ENCODE results near the gene GNA14.
A peak's percentile ranks its signal among the peaks of the same experiment; 100 is the strongest.
"Not testable (repeated sequence)": the region's sequence is repeated elsewhere in the genome, so short reads cannot be mapped to it uniquely, and the experiment has no call there.

GNA14 gene

DNA sequence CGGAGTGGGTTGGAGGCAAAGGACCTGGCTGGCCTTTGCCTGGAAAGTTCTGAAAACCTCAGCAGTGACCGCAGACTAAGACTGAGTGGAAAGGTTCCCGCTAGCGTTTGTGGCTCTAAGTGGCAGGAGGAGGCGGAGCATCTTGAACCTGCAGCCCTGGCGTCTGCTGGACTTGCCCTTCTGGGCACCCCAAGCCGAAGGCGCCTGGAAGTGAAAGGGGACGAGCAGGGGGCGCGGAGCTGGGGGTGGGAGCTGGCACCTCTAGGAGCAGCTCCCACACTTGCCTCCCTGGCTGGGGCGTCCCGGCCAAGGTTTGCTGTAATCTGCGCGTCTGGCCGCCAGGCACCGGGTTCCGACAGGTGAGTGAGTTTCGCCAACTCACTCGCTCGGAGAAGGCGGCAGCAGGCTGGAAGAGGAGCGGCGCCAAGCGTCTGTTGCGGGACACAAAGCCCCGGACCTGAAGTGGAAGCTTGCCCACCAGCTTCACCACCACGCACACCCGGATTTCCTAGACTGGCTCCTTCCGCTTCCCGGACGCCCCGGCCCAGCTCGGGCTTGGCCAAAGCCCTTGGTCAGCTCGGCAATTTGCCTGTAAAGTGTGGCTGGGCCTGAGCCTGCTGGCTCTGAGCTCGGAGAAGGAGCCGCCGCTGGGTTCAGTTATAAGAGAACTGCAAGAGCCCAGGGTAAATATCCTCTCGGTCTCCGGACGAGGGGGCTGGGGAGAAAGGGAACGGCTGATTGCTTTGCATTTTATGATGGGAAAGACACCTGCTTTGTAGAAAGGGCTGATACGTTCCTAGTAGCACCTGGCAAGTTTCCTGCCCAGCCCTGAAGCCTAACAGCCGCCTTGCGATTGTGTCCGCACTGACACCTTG lies at the start of gene GNA14:
TSS of gene GNA14 (minus strand) at position 89 of the 875 bp plus-strand sequence. CDS start 529 bp downstream, outside the sequence.
- no peak within 1 kb of the TSS for H3K27ac Mint-ChIP-seq
- H3K4me3 Mint-ChIP-seq: peak within 1 kb of the TSS; percentile 60
- H3K9me3 Mint-ChIP-seq: no peaks in the 10 kb centered on the region
- H3K27me3 Mint-ChIP-seq: peaks cover 27% of the 10 kb centered on the region
- H3K36me3 Mint-ChIP-seq: no peaks in the 10 kb centered on the region
- H3K4me1 Mint-ChIP-seq: peaks cover 16% of the 10 kb centered on the region

DNA sequence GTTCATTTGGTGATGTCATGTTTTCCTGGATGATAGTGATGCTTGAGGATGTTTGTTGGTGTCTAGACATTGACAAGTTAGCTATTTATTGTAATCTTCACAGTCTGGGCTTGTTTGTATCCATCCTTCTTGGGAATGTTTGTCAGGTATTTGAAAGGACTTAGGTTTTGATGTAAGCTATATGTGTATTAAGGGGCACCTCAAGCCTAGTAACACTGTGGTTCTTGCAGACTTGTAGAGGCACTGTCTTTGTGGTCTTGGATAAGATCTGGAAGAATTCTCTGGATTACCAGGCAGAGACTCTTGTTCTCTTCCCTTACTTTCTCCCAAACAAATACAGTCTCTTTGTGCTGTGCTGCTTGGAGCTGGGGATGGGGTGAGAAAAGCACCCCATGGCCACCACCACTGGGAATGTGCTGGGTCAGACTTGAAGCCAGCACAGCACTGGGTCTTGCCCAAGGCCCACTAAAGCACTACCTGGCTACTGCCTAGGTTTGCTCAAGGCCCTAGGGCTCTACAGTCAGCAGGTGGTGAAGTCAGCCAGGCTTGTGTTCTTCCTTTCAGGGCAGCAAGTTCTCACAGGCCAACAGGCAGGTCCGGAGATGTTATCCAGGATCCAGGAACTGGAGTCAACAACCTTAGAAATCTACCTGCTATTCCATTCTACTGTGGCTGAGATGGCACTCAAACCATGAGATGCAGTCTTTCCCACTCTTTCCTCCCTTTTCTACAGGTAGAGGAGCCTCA lies 49.3 kb upstream of the GNA14 start:
- H3K9me3 Mint-ChIP-seq: peaks cover 15% of the 10 kb centered on the region
- H3K4me3 Mint-ChIP-seq: no peak overlapping the region
- H3K36me3 Mint-ChIP-seq: peaks cover 2% of the 10 kb centered on the region
- no peak overlapping the region for H3K27ac Mint-ChIP-seq
- no peaks in the 10 kb centered on the region for H3K4me1 Mint-ChIP-seq
- H3K27me3 Mint-ChIP-seq: peaks cover 2% of the 10 kb centered on the region

DNA sequence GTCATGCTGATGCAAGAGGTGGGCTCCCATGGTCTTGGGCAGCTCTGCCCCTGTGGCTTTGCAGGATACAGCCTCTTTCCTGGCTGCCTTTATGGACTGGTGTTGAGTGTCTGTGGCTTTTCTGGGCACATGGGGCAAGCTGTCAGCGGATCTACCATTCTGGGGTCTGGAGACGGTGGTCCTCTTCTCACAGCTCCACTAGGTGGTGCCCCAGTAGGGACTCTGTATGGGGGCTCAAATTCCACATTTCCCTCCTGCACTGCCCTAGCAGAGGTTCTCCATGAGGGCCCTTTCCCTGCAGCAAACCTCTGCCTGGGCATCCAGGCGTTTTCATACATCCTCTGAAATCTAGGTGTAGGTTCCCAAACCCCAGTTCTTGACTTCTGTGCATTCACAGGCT lies 42.6 kb upstream of the GNA14 start:
- H3K36me3 Mint-ChIP-seq, H3K4me3 Mint-ChIP-seq, H3K27ac Mint-ChIP-seq, H3K27me3 Mint-ChIP-seq, H3K4me1 Mint-ChIP-seq: not testable (repeated sequence)
- peaks cover 13% of the 10 kb centered on the region for H3K9me3 Mint-ChIP-seq

DNA sequence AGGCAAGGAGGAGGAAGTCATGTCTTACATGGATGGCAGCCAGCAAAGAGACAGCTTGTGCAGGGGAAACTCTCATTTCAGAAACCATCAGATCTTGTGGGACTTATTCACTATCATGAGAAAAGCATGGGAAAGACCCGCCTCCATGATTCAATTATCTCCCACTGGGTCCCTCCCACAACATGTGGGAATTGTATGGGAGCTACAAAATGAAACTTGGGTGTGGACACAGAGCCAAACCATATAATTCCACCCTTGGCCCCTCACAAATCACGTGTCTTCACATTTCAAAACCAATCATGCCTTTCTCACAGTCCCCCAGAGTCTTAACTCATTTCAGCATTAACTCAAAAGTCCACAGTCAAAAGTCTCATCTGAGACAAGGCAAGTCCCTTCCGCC lies 42.0 kb upstream of the GNA14 start:
- not testable (repeated sequence) for H3K4me1 Mint-ChIP-seq, H3K4me3 Mint-ChIP-seq, H3K36me3 Mint-ChIP-seq, H3K27me3 Mint-ChIP-seq, H3K27ac Mint-ChIP-seq
- peaks cover 12% of the 10 kb centered on the region for H3K9me3 Mint-ChIP-seq

DNA sequence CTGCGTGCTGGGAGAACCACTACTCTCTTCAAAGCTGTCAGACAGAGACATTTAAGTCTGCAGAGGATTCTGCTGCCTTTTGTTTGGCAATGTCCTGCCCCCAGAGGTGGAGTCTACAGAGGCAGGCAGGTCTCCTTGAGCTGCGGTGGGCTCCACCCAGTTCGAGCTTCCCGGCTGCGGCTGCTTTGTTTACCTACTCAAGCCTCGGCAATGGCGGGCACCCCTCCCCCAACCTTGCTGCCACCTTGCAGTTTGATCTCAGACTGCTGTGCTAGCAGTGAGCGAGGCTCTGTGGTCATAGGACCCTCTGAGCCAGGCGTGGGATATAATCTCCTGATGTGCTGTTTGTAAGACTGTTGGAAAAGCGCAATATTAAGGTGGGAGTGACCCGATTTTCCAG lies 39.6 kb upstream of the GNA14 start:
- H3K4me3 Mint-ChIP-seq, H3K36me3 Mint-ChIP-seq, H3K4me1 Mint-ChIP-seq, H3K27me3 Mint-ChIP-seq, H3K27ac Mint-ChIP-seq: not testable (repeated sequence)
- H3K9me3 Mint-ChIP-seq: peaks cover 12% of the 10 kb centered on the region

DNA sequence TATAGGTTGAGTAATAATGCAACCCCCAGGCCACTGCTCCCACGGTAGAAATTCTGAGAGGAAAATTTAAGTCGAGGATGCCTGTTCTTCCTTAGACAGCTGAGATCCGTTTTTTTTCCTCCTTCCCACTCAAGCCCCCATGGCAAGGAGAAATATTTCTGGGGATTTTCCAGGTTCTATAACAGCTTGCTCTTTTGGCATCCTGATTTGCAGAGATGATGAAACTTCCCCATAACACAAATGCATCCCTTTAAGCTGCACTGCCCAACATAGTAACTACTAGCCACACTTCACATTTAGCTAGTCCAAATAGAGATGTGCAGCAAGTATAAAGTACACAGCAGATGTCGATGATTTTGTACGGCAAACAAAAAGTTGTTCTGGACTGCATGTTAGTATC lies 32.5 kb upstream of the GNA14 start:
- no peaks in the 10 kb centered on the region for H3K4me1 Mint-ChIP-seq
- H3K36me3 Mint-ChIP-seq: no peaks in the 10 kb centered on the region
- H3K27ac Mint-ChIP-seq: no peak overlapping the region
- H3K4me3 Mint-ChIP-seq: no peak overlapping the region
- H3K9me3 Mint-ChIP-seq: no peaks in the 10 kb centered on the region
- no peaks in the 10 kb centered on the region for H3K27me3 Mint-ChIP-seq

DNA sequence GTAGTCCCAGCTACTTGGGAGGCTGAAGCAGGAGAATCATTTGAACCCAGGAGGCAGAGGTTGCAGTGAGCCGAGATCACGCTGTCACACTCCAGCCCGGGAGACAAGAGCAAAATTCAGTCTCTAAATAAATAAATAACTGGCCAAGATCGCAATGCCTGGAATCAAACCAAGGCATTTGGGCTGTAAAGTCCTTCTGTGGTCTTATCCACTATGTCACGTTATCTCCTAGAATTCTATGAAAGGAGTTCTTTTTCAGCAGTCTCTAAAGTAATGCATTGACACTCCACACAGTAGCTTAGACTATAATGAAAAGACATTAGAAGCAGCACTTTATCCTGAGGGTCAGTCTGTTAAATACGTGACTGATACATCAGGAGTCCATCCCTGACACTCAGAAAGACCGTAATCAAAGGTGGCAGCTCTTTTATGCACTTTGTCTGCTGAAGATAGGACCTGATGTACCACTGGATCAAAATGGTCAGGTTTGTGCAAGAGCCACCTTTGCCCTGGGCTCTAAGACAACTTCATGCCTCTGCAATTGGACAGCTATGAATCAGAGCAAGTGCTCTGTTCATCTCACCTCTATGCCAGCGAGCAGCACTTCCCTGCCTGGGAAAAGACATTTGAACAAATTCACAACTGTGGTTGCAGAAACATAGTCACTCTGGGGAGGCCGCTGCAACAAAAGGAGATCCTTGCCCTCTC lies 31.7 kb upstream of the GNA14 start:
- Mint-ChIP-seq H3K9me3 (no peaks in the 10 kb centered on the region), H3K27ac (no peak overlapping the region), H3K4me1 (no peaks in the 10 kb centered on the region), H3K4me3 (no peak overlapping the region), H3K36me3 (no peaks in the 10 kb centered on the region), H3K27me3 (no peaks in the 10 kb centered on the region)

DNA sequence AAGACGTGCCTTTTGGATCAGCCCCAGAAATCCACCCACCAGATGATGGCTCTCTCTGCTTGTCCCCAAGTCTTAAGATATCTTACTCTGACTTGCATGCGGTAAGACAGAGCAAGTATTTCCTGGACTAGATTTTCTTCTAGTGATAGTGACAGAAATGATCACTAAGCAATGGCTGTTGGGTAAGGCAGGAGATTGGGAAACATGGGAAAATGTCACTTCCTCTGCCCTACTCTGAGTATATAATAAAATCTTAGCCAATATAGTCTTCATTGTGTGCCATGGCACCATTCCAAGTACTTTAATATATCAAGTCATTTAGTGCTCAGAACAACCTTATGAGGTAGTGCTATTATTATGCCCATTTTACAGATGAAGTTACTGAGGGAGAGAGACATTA lies 31.0 kb upstream of the GNA14 start:
- no peak overlapping the region for H3K4me3 Mint-ChIP-seq
- no peaks in the 10 kb centered on the region for H3K36me3 Mint-ChIP-seq
- H3K27ac Mint-ChIP-seq: no peak overlapping the region
- no peaks in the 10 kb centered on the region for H3K9me3 Mint-ChIP-seq
- H3K4me1 Mint-ChIP-seq: no peaks in the 10 kb centered on the region
- H3K27me3 Mint-ChIP-seq: no peaks in the 10 kb centered on the region

DNA sequence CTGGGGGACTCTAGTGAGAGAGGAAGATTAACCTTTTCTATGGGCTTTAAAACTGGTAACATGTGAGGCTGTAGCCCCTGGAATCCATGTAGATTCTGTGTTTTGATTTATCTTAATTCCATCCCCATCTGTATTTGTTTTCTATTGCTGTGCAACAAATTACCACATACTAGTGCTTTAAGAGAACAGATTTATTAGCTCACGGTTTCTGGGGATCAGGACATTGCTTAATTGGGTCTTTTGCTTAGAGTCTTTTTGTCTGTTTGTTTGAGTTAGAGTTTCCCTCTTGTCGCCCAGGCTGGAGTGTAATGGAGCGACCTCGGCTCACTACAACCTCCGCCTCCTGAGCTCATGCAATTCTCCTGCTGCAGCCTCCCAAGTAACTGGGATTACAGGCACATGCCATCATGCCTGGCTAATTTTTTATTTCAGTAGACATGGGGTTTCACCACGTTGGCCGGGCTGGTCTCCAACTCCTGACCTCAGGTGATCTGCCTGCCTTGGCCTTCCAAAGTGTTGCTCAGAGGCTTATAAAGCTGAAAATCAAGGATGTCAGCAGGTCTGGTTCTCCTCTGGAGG lies 29.9 kb upstream of the GNA14 start:
- Mint-ChIP-seq H3K27me3 (no peaks in the 10 kb centered on the region), H3K4me3 (no peak overlapping the region), H3K36me3 (no peaks in the 10 kb centered on the region), H3K9me3 (no peaks in the 10 kb centered on the region), H3K27ac (no peak overlapping the region), H3K4me1 (no peaks in the 10 kb centered on the region)

DNA sequence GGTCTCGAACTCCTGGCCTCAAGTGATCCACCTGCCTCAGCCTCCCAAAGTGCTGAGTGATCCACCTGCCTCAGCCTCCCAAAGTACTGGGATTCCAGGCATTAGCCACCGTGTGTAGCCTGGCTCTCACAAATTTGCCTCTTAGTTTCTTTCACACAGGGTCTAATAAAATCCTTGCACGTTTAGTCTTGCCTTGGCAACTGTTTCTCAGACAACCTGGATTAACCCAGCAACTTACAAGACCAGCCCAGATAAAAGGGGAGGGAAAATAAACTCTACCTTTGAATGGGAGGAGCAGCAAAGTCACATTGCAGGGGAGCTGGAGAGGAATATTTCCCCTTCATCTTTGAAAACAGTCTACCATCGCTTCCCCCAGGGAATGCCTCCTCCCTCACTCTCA lies 29.3 kb upstream of the GNA14 start:
- Mint-ChIP-seq H3K27me3 (no peaks in the 10 kb centered on the region), H3K4me1 (no peaks in the 10 kb centered on the region), H3K4me3 (no peak overlapping the region), H3K27ac (no peak overlapping the region), H3K9me3 (no peaks in the 10 kb centered on the region), H3K36me3 (no peaks in the 10 kb centered on the region)

DNA sequence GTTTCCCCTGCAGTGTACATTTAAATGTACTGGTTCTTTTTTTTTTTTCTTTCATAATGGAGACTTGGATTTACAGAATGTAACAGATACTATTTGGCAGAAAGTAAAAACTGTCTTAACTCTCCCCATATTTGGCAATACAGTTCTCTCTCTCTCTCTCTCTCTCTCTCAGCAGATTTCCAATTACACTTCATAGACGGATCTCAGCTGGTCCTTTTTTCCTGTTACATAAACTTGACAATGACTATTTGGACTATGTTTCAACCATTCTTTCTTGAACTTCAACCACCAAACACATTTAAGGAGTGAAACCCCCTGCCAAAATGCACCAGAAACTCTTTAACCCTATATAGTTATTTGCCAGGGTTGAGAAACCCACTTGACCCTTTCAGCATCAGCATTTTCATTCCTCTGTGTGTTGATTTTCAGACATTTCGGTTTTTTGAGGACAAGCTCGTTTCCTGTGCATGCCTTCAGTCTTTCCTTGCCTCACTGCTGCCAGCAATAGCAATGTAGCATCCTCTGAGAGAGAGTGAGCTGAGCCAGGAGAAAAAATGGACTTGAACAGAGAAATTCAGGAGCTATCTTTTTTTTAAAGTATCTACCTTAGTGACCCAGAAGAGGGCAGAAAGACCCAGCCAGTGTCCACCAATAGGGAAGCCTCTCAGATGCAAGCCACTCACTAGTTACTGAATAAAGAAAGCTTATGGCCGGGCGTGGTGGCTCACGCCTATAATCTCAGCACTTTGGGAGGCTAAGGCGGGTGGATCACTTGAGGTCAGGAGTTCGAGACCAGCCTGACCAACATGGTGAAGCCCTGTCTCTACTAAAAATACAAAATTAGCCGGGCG lies 26.0 kb upstream of the GNA14 start:
- no peak overlapping the region for H3K27ac Mint-ChIP-seq
- H3K36me3 Mint-ChIP-seq: no peaks in the 10 kb centered on the region
- H3K4me3 Mint-ChIP-seq: no peak overlapping the region
- H3K4me1 Mint-ChIP-seq: no peaks in the 10 kb centered on the region
- H3K27me3 Mint-ChIP-seq: no peaks in the 10 kb centered on the region
- H3K9me3 Mint-ChIP-seq: no peaks in the 10 kb centered on the region

DNA sequence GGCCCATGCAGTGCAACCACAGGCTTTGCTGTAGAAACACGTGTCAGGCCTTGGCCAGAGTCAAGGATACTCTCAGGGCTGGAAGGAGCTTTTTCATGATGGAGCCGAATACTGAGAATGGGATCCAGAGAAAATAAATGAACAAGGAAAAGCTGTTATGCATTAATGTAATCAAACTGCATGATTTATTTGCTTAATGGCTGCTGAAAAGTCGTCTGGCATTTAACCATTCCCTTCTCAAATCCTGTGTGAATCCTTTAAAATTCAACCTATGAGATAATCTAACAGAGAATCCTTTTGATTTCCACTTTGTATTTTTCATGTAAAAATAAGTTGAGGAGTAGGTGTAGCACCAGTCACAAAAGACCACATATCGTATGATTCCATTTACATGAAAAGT lies 24.1 kb upstream of the GNA14 start:
- Mint-ChIP-seq H3K27me3 (peaks cover 2% of the 10 kb centered on the region), H3K4me1 (no peaks in the 10 kb centered on the region), H3K36me3 (no peaks in the 10 kb centered on the region), H3K27ac (no peak overlapping the region), H3K4me3 (no peak overlapping the region), H3K9me3 (no peaks in the 10 kb centered on the region)

DNA sequence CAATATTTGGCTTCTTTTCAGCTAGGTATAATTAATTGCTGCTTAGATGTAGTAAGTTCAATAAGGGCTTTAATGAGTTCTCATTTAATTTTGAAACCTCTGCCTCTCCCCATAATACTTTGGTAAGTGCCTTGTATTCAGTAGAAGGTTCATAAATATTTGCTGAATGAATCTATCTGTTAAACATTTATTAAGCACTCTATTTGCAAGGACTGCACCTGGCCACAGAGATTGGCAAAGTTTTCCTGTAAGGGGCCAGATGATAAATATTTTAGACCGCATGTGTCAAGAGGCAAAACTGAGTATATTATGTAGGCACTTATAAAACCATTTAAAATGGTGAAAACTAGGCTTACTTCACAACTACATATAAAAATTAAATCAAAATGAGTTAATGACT lies 19.0 kb upstream of the GNA14 start:
- H3K27me3 Mint-ChIP-seq: peaks cover 3% of the 10 kb centered on the region
- no peaks in the 10 kb centered on the region for H3K4me1 Mint-ChIP-seq
- H3K9me3 Mint-ChIP-seq: no peaks in the 10 kb centered on the region
- no peaks in the 10 kb centered on the region for H3K36me3 Mint-ChIP-seq
- H3K4me3 Mint-ChIP-seq: no peak overlapping the region
- no peak overlapping the region for H3K27ac Mint-ChIP-seq

DNA sequence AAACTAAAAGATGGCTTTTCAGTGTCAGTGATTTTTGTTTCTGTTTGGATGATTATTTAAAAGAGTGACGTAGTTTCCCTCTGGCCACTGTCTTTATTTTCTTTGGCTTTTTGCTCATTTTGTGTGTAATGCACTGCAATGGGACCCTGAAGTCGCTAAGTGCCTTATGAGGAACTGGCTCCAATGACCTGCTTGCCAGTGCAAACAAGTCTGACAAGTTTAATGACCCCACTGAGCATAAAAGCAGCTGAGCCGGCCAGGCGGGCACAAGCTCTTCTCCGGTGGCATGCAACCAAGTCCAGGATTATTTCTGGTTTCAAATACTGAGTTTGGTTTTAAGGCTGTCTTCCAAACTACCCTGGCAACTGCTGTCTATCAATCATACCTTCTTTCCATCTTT lies 15.6 kb upstream of the GNA14 start:
- Mint-ChIP-seq H3K4me3 (no peak overlapping the region), H3K27ac (no peak overlapping the region), H3K4me1 (no peaks in the 10 kb centered on the region), H3K27me3 (peaks cover 3% of the 10 kb centered on the region), H3K36me3 (no peaks in the 10 kb centered on the region), H3K9me3 (no peaks in the 10 kb centered on the region)

DNA sequence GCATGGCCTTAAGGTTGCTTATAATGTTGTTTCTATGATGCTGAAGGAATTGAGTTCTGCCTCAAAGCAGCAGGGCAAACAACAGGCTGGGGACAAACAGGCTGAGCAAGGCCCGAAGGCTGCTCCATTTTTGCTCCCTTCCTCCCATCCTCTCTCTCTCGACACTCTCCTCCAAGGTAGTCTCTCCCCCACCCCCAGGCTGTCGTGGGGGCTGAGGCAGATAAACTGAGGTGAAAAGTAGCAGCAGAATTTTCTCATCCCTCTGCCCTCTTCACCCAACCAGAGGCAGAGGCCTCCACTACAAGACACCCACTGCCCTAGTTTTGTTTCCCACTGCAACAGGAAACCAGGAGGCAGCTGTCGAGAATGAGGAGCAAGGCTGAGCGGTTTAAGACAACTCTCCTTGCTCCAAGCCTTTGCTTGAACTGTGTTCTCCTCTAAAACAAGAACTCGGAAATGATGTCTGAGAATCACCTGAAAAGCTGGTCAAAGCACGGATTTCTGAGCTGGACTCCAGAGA lies 13.5 kb upstream of the GNA14 start:
- peaks cover 2% of the 10 kb centered on the region for H3K27me3 Mint-ChIP-seq
- H3K36me3 Mint-ChIP-seq: no peaks in the 10 kb centered on the region
- H3K9me3 Mint-ChIP-seq: no peaks in the 10 kb centered on the region
- H3K4me1 Mint-ChIP-seq: no peaks in the 10 kb centered on the region
- no peak overlapping the region for H3K4me3 Mint-ChIP-seq
- no peak overlapping the region for H3K27ac Mint-ChIP-seq
